Astrocyte (in vitro differentiated cells and primary cell): ENCODE data around the gene SORBS2.

Experiments
- CTCF ChIP-seq: IDR thresholded peaks from 2 replicates; pipeline ENCODE4 v1.5.1; 2011; ENCODE audit warnings: low read depth, mild to moderate bottlenecking, inconsistent platforms, low read length, moderate library complexity; ENCODE audit not compliant: insufficient read depth
- EZH2 ChIP-seq: IDR thresholded peaks from 2 replicates; pipeline ENCODE4 v1.6.1; 2012; ENCODE audit warnings: mild to moderate bottlenecking, low read length, inconsistent platforms; ENCODE audit not compliant: insufficient read depth

GRCh38 chr4:185792384-185793115 is 19.4 kb downstream of the SORBS2 start:
- TF ChIP-seq CTCF (no peak), EZH2 (no peak)
